Erythroblast (primary cell): ENCODE data around the gene SLC22A23.

Experiments used
- DNase-seq, 2 experiments: peaks; one replicate each; lab custom pipeline; 2025; lab: John Stamatoyannopoulos, UW
- GATA1 ChIP-seq: IDR thresholded peaks from 2 replicates; pipeline ENCODE4 v1.6.1; 2011; ENCODE audit warnings: low read depth, mild to moderate bottlenecking, control low read depth, low read length, moderate library complexity
- POLR2A ChIP-seq: IDR thresholded peaks from 2 replicates; pipeline ENCODE4 v1.6.1; 2011; ENCODE audit warnings: mild to moderate bottlenecking, low read length

Gene SLC22A23

GRCh38 chr6:3291346-3291745, 165.5 kb downstream of the SLC22A23 start:
- DNase-seq: no peak
- no peak for TF ChIP-seq GATA1
- TF ChIP-seq POLR2A: no peak

- TF ChIP-seq POLR2A: no peak
- TF ChIP-seq GATA1: no peak
- DNase-seq: no peak
Measured at GRCh38 chr6:3290931-3291211, 166.0 kb downstream of the SLC22A23 start.

GRCh38 chr6:3290149-3290930, 166.5 kb downstream of the SLC22A23 start:
- DNase-seq: no peak
- no peak for TF ChIP-seq GATA1
- no peak for TF ChIP-seq POLR2A

- TF ChIP-seq GATA1: no peak
- no peak for TF ChIP-seq POLR2A
- DNase-seq: no peak
Measured at GRCh38 chr6:3289664-3290055, 167.2 kb downstream of the SLC22A23 start.

- no peak for DNase-seq
- TF ChIP-seq POLR2A: no peak
- no peak for TF ChIP-seq GATA1
Measured at GRCh38 chr6:3288711-3289663, 167.9 kb downstream of the SLC22A23 start.

GRCh38 chr6:3287976-3288707, 168.7 kb downstream of the SLC22A23 start:
- DNase-seq: peak; percentile 65 to 87
- TF ChIP-seq POLR2A: no peak
- TF ChIP-seq GATA1: no peak

- TF ChIP-seq POLR2A (no peak), GATA1 (no peak)
- DNase-seq: no peak
Measured at GRCh38 chr6:3287308-3287707, 169.5 kb downstream of the SLC22A23 start.

- DNase-seq: no peak
- no peak for TF ChIP-seq POLR2A
Measured at GRCh38 chr6:3286641-3287171, 170.1 kb downstream of the SLC22A23 start.

GRCh38 chr6:3285732-3286131, 171.1 kb downstream of the SLC22A23 start:
- no peak for DNase-seq
- TF ChIP-seq GATA1 (no peak), POLR2A (no peak)

- no peak for TF ChIP-seq POLR2A
- no peak for DNase-seq
Measured at GRCh38 chr6:3285049-3285639, 171.7 kb downstream of the SLC22A23 start.

- no peak for TF ChIP-seq GATA1
- no peak for TF ChIP-seq POLR2A
- DNase-seq: no peak
Measured at GRCh38 chr6:3284436-3284876, 172.4 kb downstream of the SLC22A23 start.

- no peak for DNase-seq
- TF ChIP-seq POLR2A (no peak), GATA1 (no peak)
Measured at GRCh38 chr6:3283641-3284435, 173.0 kb downstream of the SLC22A23 start.

- TF ChIP-seq POLR2A (no peak), GATA1 (no peak)
- DNase-seq: no peak
Measured at GRCh38 chr6:3283241-3283640, 173.6 kb downstream of the SLC22A23 start.
